A673 (cell line): Measurements from ENCODE around the gene SMYD3. TPM values are rescaled to one million over a fixed set of nuclear protein-coding genes. Genes with fewer than 3 reads are reported as not detected.

Source experiments
- BruUV-seq: library from RNA; stranded (reverse); fragments of 400-500 nt; replicated peaks from 2 replicates; lab custom pipeline; 2021; lab: Mats Ljungman, UMichigan
- CTCF ChIA-PET: fragments of 300-600 bp; sonication (Branson Sonifier 250); formaldehyde crosslinking; loops from one replicate; lab custom pipeline; 2022; ENCODE audit warnings: antibody characterized with exemption; lab: Charles Lee
- POLR2A ChIA-PET: fragments of 300-600 bp; sonication (Branson Sonifier 250); formaldehyde crosslinking; loops from one replicate; lab custom pipeline; 2022; ENCODE audit warnings: antibody characterized with exemption; ENCODE audit not compliant: low non-redundant PET; lab: Charles Lee
- DNase-seq: peaks from one replicate; pipeline ENCODE4 v3.0.0-alpha.2; 2015; ENCODE audit warnings: low spot score
- H3K27ac ChIP-seq: fragments of 200-600 bp; sonication (generic); 2 replicates; pipeline ENCODE4 v1.5.1; 2016; ENCODE audit warnings: mixed run types, low read depth, mild to moderate bottlenecking, mixed read lengths, antibody characterized with exemption, low read length; ENCODE audit not compliant: poor library complexity, severe bottlenecking
- H3K27me3 ChIP-seq: fragments of 200-600 bp; sonication (generic); replicated peaks from 2 replicates; pipeline ENCODE4 v1.6.1; 2017; ENCODE audit warnings: mixed run types, low read depth, mild to moderate bottlenecking, mixed read lengths, antibody characterized with exemption, low read length; ENCODE audit not compliant: insufficient read depth, poor library complexity
- H3K36me3 ChIP-seq: fragments of 200-600 bp; sonication (generic); 2 replicates; pipeline ENCODE4 v1.6.1; 2016; ENCODE audit warnings: mixed run types, mild to moderate bottlenecking, mixed read lengths, antibody characterized with exemption, low read length; ENCODE audit not compliant: insufficient read depth, poor library complexity, severe bottlenecking
- H3K4me1 ChIP-seq: fragments of 200-600 bp; sonication (generic); 2 replicates; pipeline ENCODE4 v1.6.1; 2017; ENCODE audit warnings: mixed run types, mild to moderate bottlenecking, mixed read lengths, antibody characterized with exemption, low read length; ENCODE audit not compliant: insufficient read depth, poor library complexity, severe bottlenecking
- H3K4me3 ChIP-seq: fragments of 200-600 bp; sonication (generic); 2 replicates; pipeline ENCODE4 v1.5.1; 2016; ENCODE audit warnings: low read depth, mixed run types, mild to moderate bottlenecking, mixed read lengths, low read length; ENCODE audit not compliant: poor library complexity, severe bottlenecking
- H3K9me3 ChIP-seq: fragments of 200-600 bp; sonication (generic); 2 replicates; pipeline ENCODE4 v1.6.1; 2016; ENCODE audit warnings: mixed run types, low read depth, mild to moderate bottlenecking, mixed read lengths, antibody characterized with exemption, low read length; ENCODE audit not compliant: poor library complexity, severe bottlenecking
- EZH2 ChIP-seq: fragments of 200-600 bp; sonication (generic); IDR thresholded peaks from 2 replicates; pipeline ENCODE4 v1.6.1; 2017; ENCODE audit warnings: borderline replicate concordance, low read depth, mild to moderate bottlenecking, mixed read lengths, antibody characterized with exemption, low read length; ENCODE audit not compliant: poor library complexity, severe bottlenecking
- intact Hi-C: fragments of 100-400 bp; cut with micrococcal nuclease; formaldehyde crosslinking; loops from one replicate; pipeline ENCODE4 v1.10.0; 2022; ENCODE audit not compliant: unreplicated experiment
- total RNA-seq: library from RNA; stranded (reverse); gene quantifications from 2 replicates; pipeline ENCODE4 v1.2.3, GENCODE V29; 2021
- TF ChIP-seq, protein P1 (sequence below): fragments of 300-800, 200-600 bp; sonication (generic); conservative IDR thresholded peaks from 2 replicates; pipeline ENCODE4 v1.5.1; 2017; ENCODE audit warnings: low read depth, mild to moderate bottlenecking, antibody characterized with exemption, low read length, moderate library complexity, mixed read lengths

Gene SMYD3
- total RNA-seq, 1 experiment from 2014 or later, result 29.0 TPM

DNA sequence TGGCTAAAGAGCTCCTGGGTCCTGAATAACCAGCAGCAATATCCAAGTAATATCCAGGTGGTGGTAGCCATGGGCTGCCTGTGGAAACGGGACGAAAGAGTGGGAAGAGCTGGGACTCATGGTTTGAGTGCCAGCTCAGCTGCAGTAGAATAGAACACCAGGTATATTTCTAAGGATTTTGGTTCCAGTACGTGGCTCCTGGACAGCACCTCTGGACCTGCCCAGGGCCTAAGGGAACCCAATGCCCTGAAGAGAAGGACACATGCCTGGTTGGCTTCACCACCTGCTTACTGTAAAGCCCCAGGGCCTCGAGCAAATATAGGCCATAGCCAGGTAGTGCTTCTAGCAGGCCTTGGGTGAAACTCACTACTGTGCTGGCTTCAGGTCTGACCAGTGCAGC lies 785.6 kb downstream of the SMYD3 start:
- CTCF ChIA-PET, result no interaction called here
- BruUV-seq, result no TSS peak
- POLR2A ChIA-PET, result no interaction called here

DNA sequence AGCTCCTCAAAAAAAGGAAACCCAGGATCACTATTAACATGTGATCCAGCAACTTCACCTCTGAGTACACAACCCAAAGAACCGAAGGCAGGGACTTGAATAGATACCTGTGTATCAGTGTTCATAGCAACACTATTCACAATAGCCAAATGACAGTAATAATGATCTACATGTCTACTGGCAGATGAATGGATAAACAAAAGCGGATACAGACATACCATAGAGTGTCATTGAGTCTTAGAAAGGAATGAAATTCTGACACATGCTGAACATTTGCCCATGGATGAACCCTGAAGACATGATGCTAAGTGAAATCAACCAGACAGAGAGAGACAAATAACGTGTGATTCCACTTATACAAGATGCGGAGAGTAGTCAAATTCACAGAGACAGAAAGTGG lies 788.1 kb downstream of the SMYD3 start:
- Histone ChIP-seq H3K4me3 (no peak overlapping the region), H3K36me3 (no peaks in the 10 kb centered on the region), H3K9me3 (no peaks in the 10 kb centered on the region), H3K27me3 (no peaks in the 10 kb centered on the region), H3K27ac (no peak overlapping the region), H3K4me1 (no peaks in the 10 kb centered on the region)
- no peak for DNase-seq
- intact Hi-C loops, result no loop called here
- POLR2A ChIA-PET, result no interaction called here
- BruUV-seq, result no TSS peak
- CTCF ChIA-PET, result no interaction called here
- TF ChIP-seq, protein P1, sequence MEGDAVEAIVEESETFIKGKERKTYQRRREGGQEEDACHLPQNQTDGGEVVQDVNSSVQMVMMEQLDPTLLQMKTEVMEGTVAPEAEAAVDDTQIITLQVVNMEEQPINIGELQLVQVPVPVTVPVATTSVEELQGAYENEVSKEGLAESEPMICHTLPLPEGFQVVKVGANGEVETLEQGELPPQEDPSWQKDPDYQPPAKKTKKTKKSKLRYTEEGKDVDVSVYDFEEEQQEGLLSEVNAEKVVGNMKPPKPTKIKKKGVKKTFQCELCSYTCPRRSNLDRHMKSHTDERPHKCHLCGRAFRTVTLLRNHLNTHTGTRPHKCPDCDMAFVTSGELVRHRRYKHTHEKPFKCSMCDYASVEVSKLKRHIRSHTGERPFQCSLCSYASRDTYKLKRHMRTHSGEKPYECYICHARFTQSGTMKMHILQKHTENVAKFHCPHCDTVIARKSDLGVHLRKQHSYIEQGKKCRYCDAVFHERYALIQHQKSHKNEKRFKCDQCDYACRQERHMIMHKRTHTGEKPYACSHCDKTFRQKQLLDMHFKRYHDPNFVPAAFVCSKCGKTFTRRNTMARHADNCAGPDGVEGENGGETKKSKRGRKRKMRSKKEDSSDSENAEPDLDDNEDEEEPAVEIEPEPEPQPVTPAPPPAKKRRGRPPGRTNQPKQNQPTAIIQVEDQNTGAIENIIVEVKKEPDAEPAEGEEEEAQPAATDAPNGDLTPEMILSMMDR, result no peak
- TF ChIP-seq EZH2, result no peak

More for the DNA sequence above, 785.6 kb downstream of the SMYD3 start:
- DNase-seq, result no peak
- TF ChIP-seq, protein P1, result no peak
- TF ChIP-seq EZH2, result no peak
- Histone ChIP-seq H3K36me3 (no peaks in the 10 kb centered on the region), H3K27me3 (no peaks in the 10 kb centered on the region), H3K9me3 (no peaks in the 10 kb centered on the region), H3K4me3 (no peak overlapping the region), H3K27ac (no peak overlapping the region), H3K4me1 (no peaks in the 10 kb centered on the region)
- intact Hi-C loops, result no loop called here

DNA sequence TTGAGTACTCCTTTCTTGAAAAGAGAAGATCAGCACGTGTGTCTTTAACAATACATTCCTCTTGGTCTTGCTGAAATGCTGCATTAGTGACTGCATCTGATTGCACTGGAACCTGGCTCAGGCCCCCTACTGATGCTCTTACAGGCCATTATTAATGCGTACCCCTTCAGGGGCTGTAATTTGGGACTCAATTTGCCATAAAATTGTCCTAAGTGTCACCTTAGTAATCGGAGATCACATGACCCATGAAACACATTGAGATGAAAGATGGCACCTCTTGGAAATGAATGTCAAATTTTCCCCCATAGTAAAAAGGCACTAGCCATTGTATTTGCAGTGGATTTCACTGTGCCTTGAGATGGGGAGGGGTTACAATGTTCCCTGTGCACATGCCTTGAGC lies 789.0 kb downstream of the SMYD3 start:
- no TSS peak for BruUV-seq
- ChIA-PET CTCF (no interaction called here), POLR2A (no interaction called here)
- no peaks in the 10 kb centered on the region for H3K36me3 ChIP-seq
- H3K9me3 ChIP-seq, result no peaks in the 10 kb centered on the region
- intact Hi-C loops, result no loop called here
- H3K27me3 ChIP-seq, result no peaks in the 10 kb centered on the region
- DNase-seq, result no peak
- H3K4me3 ChIP-seq, result no peak overlapping the region
- no peak for TF ChIP-seq EZH2
- TF ChIP-seq, protein P1, result no peak
- no peaks in the 10 kb centered on the region for H3K4me1 ChIP-seq
- H3K27ac ChIP-seq, result no peak overlapping the region
